IMR-90 (cell line): Measurements from ENCODE around the gene CEP290. TPM values are rescaled to one million over a fixed set of nuclear protein-coding genes. Genes with fewer than 3 reads are reported as not detected.

Experiments used
- ATAC-seq: fragments of 200-7000 bp; cut with Tn5 transposase; 2 replicates; pipeline ENCODE4 v1.9.1; 2020; ENCODE audit warnings: low read depth, mild to moderate bottlenecking, moderate library complexity
- BruUV-seq: library from RNA; stranded (reverse); fragments of 400-500 nt; replicated peaks from 2 replicates; lab custom pipeline; 2021; lab: Mats Ljungman, UMichigan
- CTCF ChIA-PET: fragments of 300-600 bp; formaldehyde crosslinking; extraction: SDS; loops from one replicate; lab custom pipeline; 2021; ENCODE audit warnings: antibody characterized with exemption; lab: Yijun Ruan, JAX
- POLR2A ChIA-PET: fragments of 300-600 bp; sonication (Branson Sonifier 250); formaldehyde crosslinking; loops from one replicate; lab custom pipeline; 2022; ENCODE audit warnings: antibody characterized with exemption; ENCODE audit not compliant: unreplicated experiment; lab: Charles Lee
- DNase-seq: peaks from one replicate; pipeline ENCODE4 v3.0.0; 2013
- H2AFZ ChIP-seq: replicated peaks from 2 replicates; pipeline ENCODE3; 2013; ENCODE audit warnings: low read length, mild to moderate bottlenecking; ENCODE audit not compliant: poor library complexity
- H2AK5ac ChIP-seq: 2 replicates; pipeline ENCODE4 v1.6.1; 2013; ENCODE audit warnings: low read depth, low read length, inconsistent platforms
- H2AK9ac ChIP-seq: replicated peaks from 2 replicates; pipeline ENCODE3; 2013; ENCODE audit warnings: mild to moderate bottlenecking, low read depth, low read length, moderate library complexity; ENCODE audit not compliant: poor library complexity
- H2BK120ac ChIP-seq: 2 replicates; pipeline ENCODE4 v1.6.1; 2013; ENCODE audit warnings: low read depth, low read length, inconsistent platforms
- H2BK15ac ChIP-seq: 3 replicates; pipeline ENCODE4 v1.6.1; 2013; ENCODE audit warnings: low read depth, low read length, inconsistent platforms
- H2BK20ac ChIP-seq: 2 replicates; pipeline ENCODE4 v1.6.1; 2013; ENCODE audit warnings: low read depth, mild to moderate bottlenecking, inconsistent platforms, low read length, moderate library complexity
- H2BK5ac ChIP-seq: 2 replicates; pipeline ENCODE4 v1.6.1; 2013; ENCODE audit warnings: mild to moderate bottlenecking, low read depth, low read length, inconsistent platforms; ENCODE audit not compliant: poor library complexity, severe bottlenecking
- H3K14ac ChIP-seq: replicated peaks from 2 replicates; pipeline ENCODE4 v1.6.1; 2013; ENCODE audit warnings: low read depth, low read length, inconsistent platforms
- H3K18ac ChIP-seq: 2 replicates; pipeline ENCODE4 v1.6.1; 2013; ENCODE audit warnings: low read depth, low read length, control low read depth
- H3K23ac ChIP-seq: 2 replicates; pipeline ENCODE4 v1.6.1; 2013; ENCODE audit warnings: low read depth, low read length, inconsistent platforms
- H3K27ac ChIP-seq: 2 replicates; pipeline ENCODE4 v1.5.1; 2013; ENCODE audit warnings: mild to moderate bottlenecking, control low read depth, low read length; ENCODE audit not compliant: insufficient read depth
- H3K27me3 ChIP-seq: 2 replicates; pipeline ENCODE4 v1.6.1; 2013; ENCODE audit warnings: low read length; ENCODE audit not compliant: control insufficient read depth, insufficient read depth
- H3K36me3 ChIP-seq: 2 replicates; pipeline ENCODE4 v1.6.1; 2013; ENCODE audit warnings: low read length, mixed read lengths; ENCODE audit not compliant: control insufficient read depth, insufficient read depth
- H3K4ac ChIP-seq: 2 replicates; pipeline ENCODE4 v1.6.1; 2013; ENCODE audit warnings: low read depth, low read length, inconsistent platforms
- H3K4me1 ChIP-seq: 2 replicates; pipeline ENCODE4 v1.6.1; 2013; ENCODE audit warnings: low read length, mixed read lengths; ENCODE audit not compliant: control insufficient read depth, insufficient read depth
- H3K4me2 ChIP-seq: 2 replicates; pipeline ENCODE4 v1.6.1; 2013; ENCODE audit warnings: low read depth, mild to moderate bottlenecking, control low read depth, low read length, moderate library complexity
- H3K4me3 ChIP-seq: 2 replicates; pipeline ENCODE4 v1.5.1; 2013; ENCODE audit warnings: low read depth, mild to moderate bottlenecking, control low read depth, low read length, moderate library complexity; ENCODE audit not compliant: insufficient read depth
- H3K56ac ChIP-seq: 2 replicates; pipeline ENCODE4 v1.6.1; 2013; ENCODE audit warnings: low read length, inconsistent platforms; ENCODE audit not compliant: insufficient read depth; ENCODE audit errors: extremely low read depth
- H3K79me1 ChIP-seq, 2 experiments: 2 replicates each; pipeline ENCODE4 v1.6.1; 2013; ENCODE audit warnings: low read length in 2 of 2, inconsistent platforms in 1 of 2, low read depth in 1 of 2
- H3K9ac ChIP-seq: 2 replicates; pipeline ENCODE4 v1.6.1; 2013; ENCODE audit warnings: low read depth, low read length, control low read depth
- H3K9me1 ChIP-seq: 2 replicates; pipeline ENCODE4 v1.6.1; 2013; ENCODE audit warnings: low read length, inconsistent platforms; ENCODE audit not compliant: insufficient read depth
- H3K9me3 ChIP-seq: 2 replicates; pipeline ENCODE4 v1.6.1; 2013; ENCODE audit warnings: low read length; ENCODE audit not compliant: control insufficient read depth, insufficient read depth
- H4K20me1 ChIP-seq: 2 replicates; pipeline ENCODE4 v1.6.1; 2013; ENCODE audit warnings: low read length, inconsistent platforms; ENCODE audit not compliant: insufficient read depth
- H4K5ac ChIP-seq: 2 replicates; pipeline ENCODE4 v1.6.1; 2013; ENCODE audit warnings: mild to moderate bottlenecking, low read depth, low read length, control low read depth
- H4K8ac ChIP-seq, 2 experiments: 2 replicates each; pipeline ENCODE4 v1.6.1; 2013; ENCODE audit warnings: low read depth in 2 of 2, low read length in 2 of 2, control low read depth in 1 of 2, inconsistent platforms in 1 of 2
- H4K91ac ChIP-seq: 2 replicates; pipeline ENCODE4 v1.6.1; 2013; ENCODE audit warnings: low read depth, low read length, inconsistent platforms; ENCODE audit not compliant: insufficient read depth
- CEBPB ChIP-seq: IDR thresholded peaks from 2 replicates; pipeline ENCODE4 v1.6.1; 2012; ENCODE audit warnings: low read depth, low read length, improper control_type of control experiment
- CHD1 ChIP-seq: IDR thresholded peaks from 2 replicates; pipeline ENCODE4 v1.6.1; 2012; ENCODE audit warnings: low read depth, low read length, improper control_type of control experiment
- CTCF ChIP-seq: conservative IDR thresholded peaks from 2 replicates; pipeline ENCODE4 v1.5.1; 2012; ENCODE audit warnings: mild to moderate bottlenecking, low read depth, low read length, improper control_type of control experiment
- FOS ChIP-seq: fragments of 150-350 bp; IDR thresholded peaks from 2 replicates; pipeline ENCODE4 v1.6.1; 2016; ENCODE audit warnings: low read depth, low read length
- MAFK ChIP-seq: IDR thresholded peaks from 2 replicates; pipeline ENCODE4 v1.6.1; 2012; ENCODE audit warnings: low read depth, low read length, improper control_type of control experiment
- NFE2L2 ChIP-seq: fragments of 150-350 bp; IDR thresholded peaks from 2 replicates; pipeline ENCODE4 v1.6.1; 2016; ENCODE audit warnings: low read depth, mild to moderate bottlenecking, low read length
- RCOR1 ChIP-seq: IDR thresholded peaks from 2 replicates; pipeline ENCODE4 v1.6.1; 2012; ENCODE audit warnings: mild to moderate bottlenecking, low read length, improper control_type of control experiment; ENCODE audit not compliant: insufficient replicate concordance
- WGBS, 2 experiments: methylation state at CpG; one replicate each; pipeline versions ENCODE4 v1.1.5 to v1.1.7; 2013; ENCODE audit warnings: missing lambda C conversion rate in 2 of 2; ENCODE audit not compliant: insufficient read length in 1 of 2; ENCODE audit errors: extremely low coverage in 2 of 2; 5-methylcytosine and 5-hydroxymethylcytosine counted together
- dilution Hi-C: fragments of 300-500 bp; cut with HindIII; formaldehyde crosslinking; loops from one replicate; pipeline ENCODE4 v1.14.3; 2018; ENCODE audit warnings: low sequenced_read_pairs; ENCODE audit not compliant: unreplicated experiment
- in situ Hi-C: fragments of 300-500 bp; cut with MboI; formaldehyde crosslinking; loops from 3 replicates; pipeline ENCODE4 v1.14.3; 2019; ENCODE audit warnings: low sequenced_read_pairs, inconsistent platforms, mixed read lengths
- intact Hi-C: fragments of 100-400 bp; cut with micrococcal nuclease; formaldehyde crosslinking; loops from 2 replicates; pipeline ENCODE4 v1.10.0; 2022
- polyA plus RNA-seq, 3 experiments: library from polyadenylated mRNA; depleted of rRNA; stranded (reverse); fragments of >200 nt; gene quantifications; 2 replicates each; pipeline ENCODE4 v1.2.3, GENCODE V29; 2012; ENCODE audit warnings: low replicate concordance in 1 of 3
- total RNA-seq: library from RNA; depleted of rRNA; stranded (reverse); fragments of >200 nt; gene quantifications from 2 replicates; pipeline ENCODE4 v1.2.3, GENCODE V29; 2012

CEP290 gene
- total and polyA plus RNA-seq, 2 of the 4 experiments (the other 2 are of a cell fraction): 4.3 to 7.9 TPM

DNA sequence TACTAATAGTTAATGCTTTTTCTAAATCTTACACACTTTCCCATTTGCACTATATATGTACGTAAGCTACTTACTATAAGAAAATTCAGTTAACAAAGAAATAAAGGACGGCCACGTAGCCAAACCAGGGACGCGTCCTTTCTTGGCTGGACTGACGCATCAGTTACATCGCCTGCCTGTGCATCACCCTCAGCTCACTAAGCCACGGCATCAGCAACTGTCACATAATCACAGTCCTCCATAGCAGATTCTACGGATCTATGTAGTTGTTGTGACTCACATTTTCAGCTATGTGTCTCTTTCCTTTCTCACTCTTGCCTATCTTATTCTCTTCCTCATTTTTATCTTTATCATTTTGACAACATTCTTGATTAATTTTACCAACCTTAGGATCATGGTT lies 74.6 kb downstream of the CEP290 start:
- Histone ChIP-seq H3K23ac (no peak overlapping the region), H3K79me1 (no peaks in the 10 kb centered on the region), H3K27ac (no peak overlapping the region), H2BK20ac (no peak overlapping the region), H3K9me3 (no peaks in the 10 kb centered on the region), H3K4me1 (no peaks in the 10 kb centered on the region), H3K4me2 (no peak overlapping the region), H2BK120ac (no peak overlapping the region), H2BK5ac (no peak overlapping the region), H2BK15ac (no peak overlapping the region), H3K36me3 (peaks cover 4% of the 10 kb centered on the region; the same call in 1 of the 2 replicates), H3K27me3 (no peaks in the 10 kb centered on the region), H4K91ac (no peak overlapping the region), H4K5ac (no peak overlapping the region), H3K9ac (no peak overlapping the region), H3K56ac (no peak overlapping the region), H3K4me3 (no peak overlapping the region), H3K9me1 (no peaks in the 10 kb centered on the region; the same call in 1 of the 2 replicates), H3K14ac (no peak overlapping the region), H2AK9ac (no peak overlapping the region), H3K18ac (no peak overlapping the region), H2AFZ (no peak overlapping the region), H3K4ac (no peak overlapping the region), H4K20me1 (no peaks in the 10 kb centered on the region), H2AK5ac (no peak overlapping the region), H4K8ac (no peak overlapping the region)
- no peak for TF ChIP-seq FOS
- no peak for TF ChIP-seq CTCF
- no peak for TF ChIP-seq CEBPB
- TF ChIP-seq NFE2L2: no peak
- TF ChIP-seq CHD1: no peak
- no peak for TF ChIP-seq RCOR1
- no peak for TF ChIP-seq MAFK
- WGBS, 2 experiments: 91% methylated on average over 5 of the region's 9 CpGs; no CpG with 5 or more reads in 1 of the 2 experiments
- BruUV-seq: no TSS peak
- POLR2A ChIA-PET: no interaction called here
- DNase-seq (peak; percentile 55), ATAC-seq (no peak; the same call in 1 of the 2 replicates)
- in situ Hi-C loops: no loop called here
- CTCF ChIA-PET: no interaction called here
- intact Hi-C loops: no loop called here
- dilution Hi-C loops: no loop called here
